Measurements from ENCODE around the gene THOC2.

Gene THOC2

GRCh38 chrX:123561439-123562215 lies 171.2 kb downstream of the THOC2 start:
- H3K4me3 ChIP-seq (ENCODE audit: low read length) = no peak overlapping the region
- no peak for DNase-seq (ENCODE audit: low read depth)
- TF ChIP-seq, protein P1, sequence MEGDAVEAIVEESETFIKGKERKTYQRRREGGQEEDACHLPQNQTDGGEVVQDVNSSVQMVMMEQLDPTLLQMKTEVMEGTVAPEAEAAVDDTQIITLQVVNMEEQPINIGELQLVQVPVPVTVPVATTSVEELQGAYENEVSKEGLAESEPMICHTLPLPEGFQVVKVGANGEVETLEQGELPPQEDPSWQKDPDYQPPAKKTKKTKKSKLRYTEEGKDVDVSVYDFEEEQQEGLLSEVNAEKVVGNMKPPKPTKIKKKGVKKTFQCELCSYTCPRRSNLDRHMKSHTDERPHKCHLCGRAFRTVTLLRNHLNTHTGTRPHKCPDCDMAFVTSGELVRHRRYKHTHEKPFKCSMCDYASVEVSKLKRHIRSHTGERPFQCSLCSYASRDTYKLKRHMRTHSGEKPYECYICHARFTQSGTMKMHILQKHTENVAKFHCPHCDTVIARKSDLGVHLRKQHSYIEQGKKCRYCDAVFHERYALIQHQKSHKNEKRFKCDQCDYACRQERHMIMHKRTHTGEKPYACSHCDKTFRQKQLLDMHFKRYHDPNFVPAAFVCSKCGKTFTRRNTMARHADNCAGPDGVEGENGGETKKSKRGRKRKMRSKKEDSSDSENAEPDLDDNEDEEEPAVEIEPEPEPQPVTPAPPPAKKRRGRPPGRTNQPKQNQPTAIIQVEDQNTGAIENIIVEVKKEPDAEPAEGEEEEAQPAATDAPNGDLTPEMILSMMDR (IDR thresholded peaks at IDR 0.05; ENCODE audit: insufficient read depth, low read depth, low read length, missing control alignments) = no peak

DNA sequence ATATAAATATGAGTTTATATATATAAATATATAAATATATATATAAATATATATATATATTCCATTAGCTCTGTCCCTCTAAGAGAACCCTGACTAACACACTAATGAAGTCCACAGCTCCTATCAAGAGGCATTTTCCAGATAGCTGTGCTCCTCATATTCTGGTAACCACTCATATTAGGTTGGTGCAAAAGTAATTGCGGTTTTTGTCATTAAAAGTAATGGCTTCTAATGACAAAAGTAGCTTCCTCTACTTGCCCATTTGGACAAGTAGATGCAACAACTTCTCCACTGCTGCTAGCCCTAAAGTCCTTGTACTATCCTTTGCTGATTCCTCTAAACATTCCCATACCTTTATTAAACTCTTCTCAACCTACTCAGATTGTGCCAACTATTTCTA lies 182.0 kb downstream of the THOC2 start:
- TF ChIP-seq, protein P1 (IDR thresholded peaks at IDR 0.05; ENCODE audit: insufficient read depth, low read depth, low read length, missing control alignments) = no peak
- no peak for DNase-seq (ENCODE audit: low read depth)
- no peak overlapping the region for H3K4me3 ChIP-seq (ENCODE audit: low read length)
